ENCODE data around the gene SLC2A14.
"Not testable (repeated sequence)": the region's sequence is repeated elsewhere in the genome, so short reads cannot be mapped to it uniquely, and the experiment has no call there.

The SLC2A14 gene

GRCh38 chr12:7843583-7843982 lies 29.1 kb downstream of the SLC2A14 start:
- not testable (repeated sequence) for H3K4me3 ChIP-seq (ENCODE audit: low read depth in 1 of 2, low read length in 2 of 2); H3K27me3 ChIP-seq (ENCODE audit: control insufficient read depth in 1 of 2, insufficient read depth in 2 of 2, low read length in 2 of 2); H3K9me3 ChIP-seq (ENCODE audit: low read length); H3K9ac ChIP-seq (ENCODE audit: low read length); H3K36me3 ChIP-seq (ENCODE audit: insufficient read depth, low read length); H3K27ac ChIP-seq (ENCODE audit: low read depth, low read length); H3K4me1 ChIP-seq (ENCODE audit: insufficient read depth, low read length)

- not testable (repeated sequence) for H3K27me3 ChIP-seq (ENCODE audit: control insufficient read depth in 1 of 2, insufficient read depth in 2 of 2, low read length in 2 of 2); H3K9ac ChIP-seq (ENCODE audit: low read length); H3K4me1 ChIP-seq (ENCODE audit: insufficient read depth, low read length); H3K9me3 ChIP-seq (ENCODE audit: low read length); H3K4me3 ChIP-seq (ENCODE audit: low read depth in 1 of 2, low read length in 2 of 2); H3K36me3 ChIP-seq (ENCODE audit: insufficient read depth, low read length); H3K27ac ChIP-seq (ENCODE audit: low read depth, low read length)
Observed at GRCh38 chr12:7843149-7843548, 29.6 kb downstream of the SLC2A14 start.

GRCh38 chr12:7842444-7842843 lies 30.3 kb downstream of the SLC2A14 start:
- not testable (repeated sequence) for H3K9me3 ChIP-seq (ENCODE audit: low read length); H3K9ac ChIP-seq (ENCODE audit: low read length); H3K4me3 ChIP-seq (ENCODE audit: low read depth in 1 of 2, low read length in 2 of 2); H3K36me3 ChIP-seq (ENCODE audit: insufficient read depth, low read length); H3K27me3 ChIP-seq (ENCODE audit: control insufficient read depth in 1 of 2, insufficient read depth in 2 of 2, low read length in 2 of 2); H3K4me1 ChIP-seq (ENCODE audit: insufficient read depth, low read length); H3K27ac ChIP-seq (ENCODE audit: low read depth, low read length)

- H3K27ac ChIP-seq (ENCODE audit: low read depth, low read length); H3K27me3 ChIP-seq (ENCODE audit: control insufficient read depth in 1 of 2, insufficient read depth in 2 of 2, low read length in 2 of 2); H3K36me3 ChIP-seq (ENCODE audit: insufficient read depth, low read length); H3K9ac ChIP-seq (ENCODE audit: low read length); H3K9me3 ChIP-seq (ENCODE audit: low read length); H3K4me1 ChIP-seq (ENCODE audit: insufficient read depth, low read length); H3K4me3 ChIP-seq (ENCODE audit: low read depth in 1 of 2, low read length in 2 of 2): not testable (repeated sequence)
Observed at GRCh38 chr12:7839848-7840247, 32.9 kb downstream of the SLC2A14 start.

GRCh38 chr12:7839226-7839625 lies 33.5 kb downstream of the SLC2A14 start:
- H3K9me3 ChIP-seq (ENCODE audit: low read length); H3K27ac ChIP-seq (ENCODE audit: low read depth, low read length); H3K9ac ChIP-seq (ENCODE audit: low read length); H3K27me3 ChIP-seq (ENCODE audit: control insufficient read depth in 1 of 2, insufficient read depth in 2 of 2, low read length in 2 of 2); H3K36me3 ChIP-seq (ENCODE audit: insufficient read depth, low read length); H3K4me3 ChIP-seq (ENCODE audit: low read depth in 1 of 2, low read length in 2 of 2); H3K4me1 ChIP-seq (ENCODE audit: insufficient read depth, low read length): not testable (repeated sequence)

GRCh38 chr12:7837366-7837765 lies 35.3 kb downstream of the SLC2A14 start:
- Histone ChIP-seq H3K27ac (ENCODE audit: low read depth, low read length) (no peak overlapping the region), H3K9me3 (ENCODE audit: low read length) (no peaks in the 10 kb centered on the region), H3K9ac (ENCODE audit: low read length) (no peak overlapping the region)

GRCh38 chr12:7835766-7836165 lies 36.9 kb downstream of the SLC2A14 start:
- no peak overlapping the region for H3K4me3 ChIP-seq (ENCODE audit: low read depth in 1 of 2, low read length in 2 of 2)
- no peaks in the 10 kb centered on the region for H3K27me3 ChIP-seq (ENCODE audit: control insufficient read depth in 1 of 2, insufficient read depth in 2 of 2, low read length in 2 of 2)
- no peaks in the 10 kb centered on the region for H3K4me1 ChIP-seq (ENCODE audit: insufficient read depth, low read length)
- no peaks in the 10 kb centered on the region for H3K9me3 ChIP-seq (ENCODE audit: low read length)
- H3K36me3 ChIP-seq (ENCODE audit: insufficient read depth, low read length) = no peaks in the 10 kb centered on the region
- no peak overlapping the region for H3K27ac ChIP-seq (ENCODE audit: low read depth, low read length)
- H3K9ac ChIP-seq (ENCODE audit: low read length) = no peak overlapping the region

More at GRCh38 chr12:7837366-7837765, 35.3 kb downstream of the SLC2A14 start:
- Histone ChIP-seq H3K36me3 (ENCODE audit: insufficient read depth, low read length) (no peaks in the 10 kb centered on the region), H3K4me3 (ENCODE audit: low read depth in 1 of 2, low read length in 2 of 2) (no peak overlapping the region), H3K27me3 (ENCODE audit: control insufficient read depth in 1 of 2, insufficient read depth in 2 of 2, low read length in 2 of 2) (no peaks in the 10 kb centered on the region), H3K4me1 (ENCODE audit: insufficient read depth, low read length) (no peaks in the 10 kb centered on the region)

- Histone ChIP-seq H3K36me3 (ENCODE audit: insufficient read depth, low read length) (no peaks in the 10 kb centered on the region), H3K27ac (ENCODE audit: low read depth, low read length) (no peak overlapping the region), H3K27me3 (ENCODE audit: control insufficient read depth in 1 of 2, insufficient read depth in 2 of 2, low read length in 2 of 2) (no peaks in the 10 kb centered on the region), H3K4me3 (ENCODE audit: low read depth in 1 of 2, low read length in 2 of 2) (no peak overlapping the region), H3K9ac (ENCODE audit: low read length) (no peak overlapping the region), H3K9me3 (ENCODE audit: low read length) (no peaks in the 10 kb centered on the region), H3K4me1 (ENCODE audit: insufficient read depth, low read length) (no peaks in the 10 kb centered on the region)
Observed at GRCh38 chr12:7835116-7835515, 37.6 kb downstream of the SLC2A14 start.

- Histone ChIP-seq H3K27me3 (ENCODE audit: control insufficient read depth in 1 of 2, insufficient read depth in 2 of 2, low read length in 2 of 2) (no peaks in the 10 kb centered on the region), H3K36me3 (ENCODE audit: insufficient read depth, low read length) (no peaks in the 10 kb centered on the region), H3K9me3 (ENCODE audit: low read length) (no peaks in the 10 kb centered on the region), H3K4me1 (ENCODE audit: insufficient read depth, low read length) (no peaks in the 10 kb centered on the region), H3K27ac (ENCODE audit: low read depth, low read length) (no peak overlapping the region), H3K9ac (ENCODE audit: low read length) (no peak overlapping the region), H3K4me3 (ENCODE audit: low read depth in 1 of 2, low read length in 2 of 2) (no peak overlapping the region)
Observed at GRCh38 chr12:7834701-7835100, 38.0 kb downstream of the SLC2A14 start.

GRCh38 chr12:7833831-7834230 lies 38.9 kb downstream of the SLC2A14 start:
- no peaks in the 10 kb centered on the region for H3K9me3 ChIP-seq (ENCODE audit: low read length)
- no peaks in the 10 kb centered on the region for H3K27me3 ChIP-seq (ENCODE audit: control insufficient read depth in 1 of 2, insufficient read depth in 2 of 2, low read length in 2 of 2)
- H3K27ac ChIP-seq (ENCODE audit: low read depth, low read length) = no peak overlapping the region
- no peak overlapping the region for H3K9ac ChIP-seq (ENCODE audit: low read length)
- no peaks in the 10 kb centered on the region for H3K4me1 ChIP-seq (ENCODE audit: insufficient read depth, low read length)
- no peaks in the 10 kb centered on the region for H3K36me3 ChIP-seq (ENCODE audit: insufficient read depth, low read length)
- H3K4me3 ChIP-seq (ENCODE audit: low read depth in 1 of 2, low read length in 2 of 2) = no peak overlapping the region

GRCh38 chr12:7833201-7833600 lies 39.5 kb downstream of the SLC2A14 start:
- not testable (repeated sequence) for H3K27me3 ChIP-seq (ENCODE audit: control insufficient read depth in 1 of 2, insufficient read depth in 2 of 2, low read length in 2 of 2); H3K27ac ChIP-seq (ENCODE audit: low read depth, low read length); H3K4me1 ChIP-seq (ENCODE audit: insufficient read depth, low read length); H3K4me3 ChIP-seq (ENCODE audit: low read depth in 1 of 2, low read length in 2 of 2); H3K36me3 ChIP-seq (ENCODE audit: insufficient read depth, low read length); H3K9me3 ChIP-seq (ENCODE audit: low read length); H3K9ac ChIP-seq (ENCODE audit: low read length)

- no peaks in the 10 kb centered on the region for H3K27me3 ChIP-seq (ENCODE audit: control insufficient read depth in 1 of 2, insufficient read depth in 2 of 2, low read length in 2 of 2)
- H3K9me3 ChIP-seq (ENCODE audit: low read length) = no peaks in the 10 kb centered on the region
- H3K4me3 ChIP-seq (ENCODE audit: low read depth in 1 of 2, low read length in 2 of 2) = no peak overlapping the region
- no peak overlapping the region for H3K27ac ChIP-seq (ENCODE audit: low read depth, low read length)
- H3K36me3 ChIP-seq (ENCODE audit: insufficient read depth, low read length) = no peaks in the 10 kb centered on the region
- no peaks in the 10 kb centered on the region for H3K4me1 ChIP-seq (ENCODE audit: insufficient read depth, low read length)
- no peak overlapping the region for H3K9ac ChIP-seq (ENCODE audit: low read length)
Observed at GRCh38 chr12:7832059-7832696, 40.5 kb downstream of the SLC2A14 start.

Measured in muscle layer of colon (tissue), 2 donors.